ENCODE results near the gene MICAL3. TPM values are rescaled to one million over a fixed set of nuclear protein-coding genes. Genes with fewer than 3 reads are reported as not detected.

The MICAL3 gene
- total and polyA plus RNA-seq, 9 of the 15 experiments (the other 6 are each of a cell fraction or from before 2014, with no cell fraction given): 0.53 to 32.1 (median 12.3) TPM

- TF ChIP-seq ZNF696 (CRISPR knock-in tag; conservative IDR thresholded peaks at IDR 0.05): no peak
- TF ChIP-seq JUNB (CRISPR knock-in tag; conservative IDR thresholded peaks at IDR 0.05): no peak
- no peak for TF ChIP-seq TAL1 (IDR thresholded peaks at IDR 0.05)
- no peak for TF ChIP-seq DDX20 (tag; IDR thresholded peaks at IDR 0.05; ENCODE audit: low read depth)
- TF ChIP-seq ERF (CRISPR knock-in tag; IDR thresholded peaks at IDR 0.05): no peak
- peak; percentile 64 for TF ChIP-seq MGA (IDR thresholded peaks at IDR 0.05)
- TF ChIP-seq CCAR2 (IDR thresholded peaks at IDR 0.05; ENCODE audit: low read depth, low read length): no peak
- TF ChIP-seq ZBTB33 (CRISPR knock-in tag; IDR thresholded peaks at IDR 0.05): peak; percentile 77; the same call in 1 of the 2 replicates
- TF ChIP-seq CC2D1A (IDR thresholded peaks at IDR 0.05): no peak
- no peak for TF ChIP-seq ZNF695 (CRISPR knock-in tag; IDR thresholded peaks at IDR 0.05)
- TF ChIP-seq DMBX1 (CRISPR knock-in tag; IDR thresholded peaks at IDR 0.05; ENCODE audit: borderline replicate concordance): no peak
- TF ChIP-seq RFX1 (IDR thresholded peaks at IDR 0.05): no peak
- TF ChIP-seq CBX5 (IDR thresholded peaks at IDR 0.05; ENCODE audit: borderline replicate concordance, low read depth): no peak
- no peak for TF ChIP-seq PHF20 (IDR thresholded peaks at IDR 0.05; ENCODE audit: partially characterized antibody)
Observed at GRCh38 chr22:17779286-17780115, 244.9 kb downstream of the MICAL3 start (continued).

Measured in K562 (cell line).